Hepatocyte (in vitro differentiated cells): ENCODE measurements around the gene KIF3A. TPM values are rescaled to one million over a fixed set of nuclear protein-coding genes. Genes with fewer than 3 reads are reported as not detected.

Source experiments
- DNase-seq: peaks from one replicate; pipeline ENCODE4 v3.0.0-alpha.2; 2016; ENCODE audit warnings: low spot score
- H2AFZ ChIP-seq: fragments of 200-600 bp; sonication (generic); 2 replicates; pipeline ENCODE4 v1.6.0; 2016; ENCODE audit warnings: antibody characterized with exemption, mild to moderate bottlenecking
- H3K27ac ChIP-seq: fragments of 200-600 bp; sonication (generic); 2 replicates; pipeline ENCODE4 v1.5.1; 2016; ENCODE audit warnings: mild to moderate bottlenecking
- H3K27me3 ChIP-seq: fragments of 200-600 bp; sonication (generic); 2 replicates; pipeline ENCODE4 v1.6.1; 2016
- H3K36me3 ChIP-seq: fragments of 200-600 bp; sonication (generic); replicated peaks from 2 replicates; pipeline ENCODE4 v1.5.1; 2016; ENCODE audit warnings: low read depth; ENCODE audit not compliant: insufficient read depth
- H3K4me1 ChIP-seq: fragments of 200-600 bp; sonication (generic); 2 replicates; pipeline ENCODE4 v1.5.1; 2016; ENCODE audit warnings: mild to moderate bottlenecking, moderate library complexity; ENCODE audit not compliant: insufficient read depth
- H3K4me2 ChIP-seq: fragments of 200-600 bp; sonication (generic); 2 replicates; pipeline ENCODE4 v1.6.0; 2016
- H3K4me3 ChIP-seq: fragments of 200-600 bp; sonication (generic); 2 replicates; pipeline ENCODE4 v1.5.1; 2016; ENCODE audit warnings: mild to moderate bottlenecking
- H3K79me2 ChIP-seq: fragments of 200-600 bp; sonication (generic); 2 replicates; pipeline ENCODE4 v1.6.0; 2017; ENCODE audit warnings: mild to moderate bottlenecking
- H3K9me2 ChIP-seq: fragments of 200-600 bp; sonication (generic); replicated peaks from 2 replicates; pipeline ENCODE4 v1.6.0; 2017; ENCODE audit warnings: mild to moderate bottlenecking; ENCODE audit not compliant: insufficient read depth
- H3K9me3 ChIP-seq: fragments of 200-600 bp; sonication (generic); 2 replicates; pipeline ENCODE4 v1.5.1; 2016; ENCODE audit warnings: low read depth, mild to moderate bottlenecking
- H4K20me1 ChIP-seq: fragments of 200-600 bp; sonication (generic); 2 replicates; pipeline ENCODE4 v1.6.0; 2016; ENCODE audit warnings: mild to moderate bottlenecking; ENCODE audit not compliant: insufficient read depth, poor library complexity, severe bottlenecking
- CTCF ChIP-seq: fragments of 200-600 bp; sonication (generic); IDR thresholded peaks from 2 replicates; pipeline ENCODE4 v1.5.1; 2016; ENCODE audit warnings: antibody characterized with exemption, mild to moderate bottlenecking; ENCODE audit not compliant: poor library complexity
- EZH2 ChIP-seq: fragments of 200-600 bp; sonication (generic); IDR thresholded peaks from 2 replicates; pipeline ENCODE4 v1.6.1; 2016; ENCODE audit warnings: antibody characterized with exemption, mild to moderate bottlenecking, borderline replicate concordance
- EZH2phosphoT487 ChIP-seq: fragments of 200-600 bp; sonication (generic); IDR thresholded peaks from one replicate; pipeline ENCODE4 v1.6.1; 2018; ENCODE audit warnings: antibody characterized with exemption, mild to moderate bottlenecking, low read depth, moderate library complexity; ENCODE audit not compliant: unreplicated experiment, severe bottlenecking
- WGBS: methylation state at CpG from one replicate; pipeline ENCODE4 v1.1.6; 2016; ENCODE audit warnings: low lambda C conversion rate; ENCODE audit errors: missing lambda C conversion rate; 5-methylcytosine and 5-hydroxymethylcytosine counted together
- polyA plus RNA-seq: library from polyadenylated mRNA; unstranded; fragments of >200 nt; fragmentation: Nextera tagmentation; extraction: Ambion mirVana; gene quantifications from 2 replicates; pipeline ENCODE4 v1.2.1, GENCODE V29; 2016
- total RNA-seq: library from RNA; depleted of rRNA; stranded (reverse); fragments of >200 nt; gene quantifications from 2 replicates; pipeline ENCODE4 v1.2.3, GENCODE V29; 2014

KIF3A gene
- total and polyA plus RNA-seq, 2 experiments from 2014 or later: 9.2 to 12.6 TPM

GRCh38 chr5:132748522-132749000, 11.2 kb upstream of the KIF3A start:
- TF ChIP-seq CTCF (no peak), EZH2phosphoT487 (no peak), EZH2 (no peak)
- Histone ChIP-seq H3K79me2 (no peaks in the 10 kb centered on the region), H3K36me3 (no peaks in the 10 kb centered on the region), H3K27me3 (peaks cover 32% of the 10 kb centered on the region), H3K4me1 (peaks cover 4% of the 10 kb centered on the region), H3K27ac (no peak overlapping the region), H3K4me2 (no peak overlapping the region), H3K9me3 (no peaks in the 10 kb centered on the region), H3K4me3 (no peak overlapping the region), H2AFZ (no peak overlapping the region), H3K9me2 (no peaks in the 10 kb centered on the region), H4K20me1 (no peaks in the 10 kb centered on the region)
- 85% methylated on average over 10 of the region's 10 CpGs for WGBS
- DNase-seq: no peak

- Histone ChIP-seq H3K9me3 (no peaks in the 10 kb centered on the region), H2AFZ (peak overlapping the region; percentile 92), H3K4me2 (peak overlapping the region; percentile 95), H4K20me1 (no peaks in the 10 kb centered on the region), H3K4me3 (peak overlapping the region; percentile 72), H3K27ac (peak overlapping the region; percentile 37), H3K4me1 (peaks cover 4% of the 10 kb centered on the region), H3K27me3 (peaks cover 32% of the 10 kb centered on the region), H3K36me3 (no peaks in the 10 kb centered on the region), H3K9me2 (no peaks in the 10 kb centered on the region), H3K79me2 (no peaks in the 10 kb centered on the region)
- TF ChIP-seq EZH2phosphoT487 (no peak), EZH2 (peak; percentile 61), CTCF (no peak)
- WGBS: 16% methylated on average over 69 of the region's 76 CpGs
- peak; percentile 42 for DNase-seq
These were observed 10.5 kb upstream of the KIF3A start for GRCh38 chr5:132747616-132748440.

GRCh38 chr5:132746954-132747615, 9.7 kb upstream of the KIF3A start, which contains the start of gene CCNI2:
CCNI2 (plus strand) TSS chr5:132747426; CDS start chr5:132747496, 70 bp downstream.
- DNase-seq: peak; percentile 66
- 4% methylated on average over 33 of the region's 59 CpGs for WGBS
- H2AFZ ChIP-seq: peak within 1 kb of the TSS; percentile 92

More at GRCh38 chr5:132746954-132747615, 9.7 kb upstream of the KIF3A start, which contains the start of gene CCNI2:
- TF ChIP-seq EZH2 (peak; percentile 70), CTCF (peak; percentile 57), EZH2phosphoT487 (no peak)
- Histone ChIP-seq H3K4me3 (peak within 1 kb of the TSS; percentile 72), H3K9me3 (no peaks in the 10 kb centered on the region), H3K79me2 (no peaks in the 10 kb centered on the region), H3K27ac (peak within 1 kb of the TSS; percentile 37), H3K4me2 (peak within 1 kb of the TSS; percentile 95), H3K9me2 (no peaks in the 10 kb centered on the region), H3K36me3 (no peaks in the 10 kb centered on the region), H3K27me3 (peaks cover 32% of the 10 kb centered on the region), H4K20me1 (no peaks in the 10 kb centered on the region), H3K4me1 (peaks cover 4% of the 10 kb centered on the region)
